Right forelimb (tissue), 1 donor: ENCODE measurements around the gene LBX1.
"Not testable (repeated sequence)": the region's sequence is repeated elsewhere in the genome, so short reads cannot be mapped to it uniquely, and the experiment has no call there.

Source experiments
- DNase-seq: peaks from one replicate; pipeline ENCODE4 v3.0.0-alpha.2; 2018

The LBX1 gene

GRCh38 chr10:101202667-101203066 lies 26.6 kb downstream of the LBX1 start:
- DNase-seq: not testable (repeated sequence)

- DNase-seq: not testable (repeated sequence)
These were observed 30.8 kb downstream of the LBX1 start for GRCh38 chr10:101198326-101198977.

GRCh38 chr10:101195921-101196320 lies 33.3 kb downstream of the LBX1 start:
- no peak for DNase-seq

GRCh38 chr10:101189461-101190401 lies 39.5 kb downstream of the LBX1 start:
- no peak for DNase-seq

GRCh38 chr10:101188942-101189341 lies 40.3 kb downstream of the LBX1 start:
- no peak for DNase-seq

- no peak for DNase-seq
These were observed 45.6 kb downstream of the LBX1 start for GRCh38 chr10:101183458-101184183.

- DNase-seq: no peak
These were observed 46.3 kb downstream of the LBX1 start for GRCh38 chr10:101182936-101183335.
